CD4-positive, alpha-beta T cell treated with Interleukin-4 for 4 hours (primary cell): ENCODE measurements around the gene CYBA.

Source experiments
- DNase-seq: peaks from one replicate; pipeline ENCODE4 v3.0.0-alpha.2; 2020

The CYBA gene

DNA sequence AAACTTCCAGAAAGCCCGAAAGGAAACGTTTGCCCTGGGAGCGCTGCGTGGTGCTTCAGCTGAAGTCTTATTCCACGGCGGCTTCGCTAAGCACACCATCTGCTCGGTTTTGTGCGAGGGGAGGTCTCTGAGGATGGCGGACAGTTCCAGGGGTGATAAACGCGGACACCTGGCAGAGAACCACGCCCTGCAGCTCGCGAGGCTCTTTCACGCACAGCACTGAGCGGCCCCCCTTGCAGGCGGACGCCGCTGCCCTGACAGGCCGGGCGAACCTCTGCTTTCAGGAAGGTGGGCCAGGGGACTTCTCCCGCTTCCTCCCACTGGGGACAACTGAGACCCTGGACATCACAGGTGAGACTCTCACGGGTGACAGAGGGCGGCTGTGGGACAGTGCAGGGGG lies 8.3 kb upstream of the CYBA start:
- DNase-seq: no peak

- no peak for DNase-seq
Observed at GRCh38 chr16:88658714-88659113, 7.9 kb upstream of the CYBA start.

DNA sequence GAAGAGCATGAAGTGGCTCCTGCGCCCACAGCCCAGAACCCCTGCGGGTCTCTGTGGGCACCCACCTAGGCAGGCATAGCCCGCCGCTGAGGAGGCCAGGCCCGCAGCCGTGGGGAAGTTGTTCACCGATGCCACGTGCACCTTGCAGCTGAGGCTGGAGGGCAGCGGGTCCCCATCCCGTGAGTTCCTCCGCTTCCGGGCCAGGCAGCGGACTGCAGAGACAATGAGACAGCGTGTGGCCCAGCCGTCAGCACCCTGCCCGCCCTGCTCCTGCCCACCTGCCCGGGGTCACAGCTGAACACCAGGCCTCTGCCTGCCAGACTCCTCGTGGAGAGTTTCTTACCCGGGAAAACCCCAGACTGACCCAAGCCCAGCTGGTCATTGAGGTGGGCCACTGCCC lies 6.5 kb upstream of the CYBA start:
- no peak for DNase-seq

DNA sequence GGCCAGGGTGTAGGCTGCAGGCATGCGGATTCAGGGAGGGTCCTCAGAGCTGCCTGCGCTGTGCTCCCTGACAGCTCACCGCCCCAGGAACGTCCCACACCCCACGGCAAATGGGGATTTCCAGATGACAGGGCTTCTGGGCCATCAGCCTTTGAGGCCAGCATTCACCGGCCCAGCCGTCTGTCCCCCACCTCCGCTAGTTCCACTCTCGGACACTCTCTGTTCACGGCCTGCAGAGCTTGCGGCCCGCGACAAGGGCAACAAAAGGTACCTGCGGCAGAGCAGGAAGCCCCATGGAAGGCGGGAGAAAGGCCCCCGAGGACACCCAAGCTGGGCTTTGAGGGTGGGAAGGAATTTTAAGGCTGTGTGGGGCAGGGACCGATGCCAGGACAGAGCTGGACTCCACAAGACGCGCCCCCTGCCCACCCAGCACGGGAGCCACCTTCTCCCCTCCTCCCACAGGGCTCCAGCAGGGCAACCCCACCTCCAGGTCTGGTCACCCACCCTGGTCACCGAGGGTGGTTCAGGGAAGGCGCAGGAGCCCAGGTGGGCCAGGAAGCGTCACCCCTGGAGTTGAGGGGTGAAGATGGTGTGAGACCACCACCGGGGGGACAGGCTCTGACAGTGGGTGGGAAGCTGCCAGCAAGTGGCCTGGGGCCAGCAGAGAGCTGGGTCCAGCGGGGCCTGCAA lies 5.6 kb upstream of the CYBA start:
- DNase-seq: no peak

- no peak for DNase-seq
Observed at GRCh38 chr16:88655733-88656281, 5.0 kb upstream of the CYBA start.

DNA sequence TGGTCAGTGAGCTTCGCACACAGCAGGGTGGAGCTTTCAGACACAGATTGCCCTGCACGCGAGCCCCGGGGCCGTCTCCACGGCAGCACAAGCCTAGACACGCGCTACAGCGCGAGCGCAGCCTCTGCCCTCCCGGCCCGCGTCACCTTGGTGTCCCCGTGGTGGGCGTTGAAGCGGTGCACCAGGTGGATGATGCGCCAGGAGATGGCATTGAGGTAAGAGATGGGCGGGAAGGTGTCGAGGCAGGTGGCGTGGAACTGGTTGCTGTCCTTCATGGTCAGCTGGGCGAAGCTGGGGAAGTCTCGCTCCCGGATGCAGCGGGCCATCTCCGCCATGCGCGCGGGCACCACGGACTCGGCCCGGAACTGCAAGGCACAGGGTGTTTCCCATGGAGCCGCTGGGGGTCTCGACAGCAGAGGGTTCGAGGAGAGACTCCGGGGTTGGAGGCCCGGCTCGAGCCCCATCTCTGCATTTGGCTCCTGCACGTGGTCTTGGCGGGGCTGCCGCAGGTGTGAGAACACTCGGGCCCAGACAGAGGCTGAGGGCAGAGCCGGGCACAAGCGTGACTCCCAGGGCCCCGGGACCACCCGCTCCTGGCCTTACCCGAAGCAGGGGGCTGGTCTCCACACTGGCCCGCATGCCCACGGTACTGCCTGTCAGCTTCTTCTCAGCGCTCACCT lies 4.3 kb upstream of the CYBA start:
- DNase-seq: no peak

GRCh38 chr16:88654363-88655052 lies 3.7 kb upstream of the CYBA start:
- DNase-seq: no peak

GRCh38 chr16:88653596-88654362 lies 2.9 kb upstream of the CYBA start:
- peak; percentile 29 for DNase-seq

- no peak for DNase-seq
Observed at GRCh38 chr16:88653101-88653500, 2.2 kb upstream of the CYBA start.

GRCh38 chr16:88652762-88653063 lies 1.9 kb upstream of the CYBA start:
- DNase-seq: no peak

DNA sequence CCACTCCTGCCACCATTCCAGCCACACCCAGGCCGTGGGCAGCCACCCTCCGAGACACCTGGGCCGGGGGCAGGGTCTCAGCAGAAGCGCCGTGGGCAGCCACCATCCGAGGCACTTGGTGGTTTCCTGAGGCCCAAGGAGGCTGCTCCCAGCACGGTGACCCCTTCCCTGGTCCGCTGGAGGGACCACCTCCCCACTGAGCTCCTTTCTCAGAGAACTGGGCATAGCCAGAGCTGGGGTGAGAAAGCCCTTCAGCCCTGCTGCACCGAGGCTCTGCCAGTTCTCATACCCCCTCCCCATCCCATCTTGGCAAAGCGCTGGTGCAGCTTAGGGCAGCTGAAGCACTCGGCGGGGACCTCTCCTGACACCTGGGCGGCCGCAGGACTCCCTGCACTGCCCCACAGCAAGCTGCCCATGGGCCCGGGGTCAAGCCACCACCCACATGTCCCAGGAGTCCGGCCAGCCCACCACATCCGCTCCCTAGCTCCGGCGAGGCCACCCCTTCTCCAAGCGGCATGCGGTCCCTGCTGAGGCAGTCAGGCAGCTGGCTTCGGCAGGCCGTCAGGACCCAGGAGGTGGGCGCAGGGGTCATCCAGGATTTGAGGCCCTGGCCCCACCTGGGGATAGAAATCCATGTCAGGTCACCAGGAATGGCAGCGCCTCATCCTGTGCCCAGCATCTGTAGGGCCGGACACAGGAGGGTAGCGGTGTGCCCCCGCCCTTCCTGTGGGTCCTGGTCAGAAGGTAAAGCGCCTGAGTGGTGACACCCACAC lies 1.3 kb upstream of the CYBA start:
- no peak for DNase-seq

DNA sequence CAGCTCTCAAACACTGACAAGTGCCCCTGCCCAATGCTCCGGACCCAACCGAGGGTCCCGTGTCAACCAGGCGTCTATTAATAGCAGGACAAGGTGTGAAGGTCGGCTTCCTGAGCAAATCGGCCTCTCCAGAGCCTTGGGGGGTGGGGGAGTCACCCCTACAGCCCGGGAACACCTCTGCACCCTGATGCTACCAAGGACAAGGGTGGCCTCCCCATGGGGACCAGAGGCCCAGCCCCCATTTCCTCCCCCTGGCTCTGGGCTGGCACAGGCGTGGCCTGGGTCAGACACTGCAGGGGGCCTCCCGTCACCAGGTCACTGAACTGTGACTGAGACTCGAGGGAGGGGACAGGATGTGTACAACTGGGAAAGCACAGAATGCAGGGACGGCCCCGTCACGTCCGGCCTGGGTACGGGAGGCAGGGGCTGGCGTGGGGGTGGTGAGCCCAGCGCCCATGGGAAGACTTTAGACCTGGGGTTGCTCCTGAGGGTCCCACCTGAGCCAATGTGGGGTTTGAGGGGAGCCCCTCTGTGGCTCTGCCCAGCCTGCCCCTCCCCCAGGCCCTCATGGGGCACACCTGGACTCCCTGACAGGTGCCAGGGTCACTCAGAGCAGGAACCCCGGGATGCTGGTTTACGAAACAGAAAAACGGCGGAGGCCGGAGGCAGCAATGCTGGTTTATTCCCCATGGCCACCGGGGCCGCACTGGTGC lies 579 bp upstream of the CYBA start:
- DNase-seq: peak; percentile 73

DNA sequence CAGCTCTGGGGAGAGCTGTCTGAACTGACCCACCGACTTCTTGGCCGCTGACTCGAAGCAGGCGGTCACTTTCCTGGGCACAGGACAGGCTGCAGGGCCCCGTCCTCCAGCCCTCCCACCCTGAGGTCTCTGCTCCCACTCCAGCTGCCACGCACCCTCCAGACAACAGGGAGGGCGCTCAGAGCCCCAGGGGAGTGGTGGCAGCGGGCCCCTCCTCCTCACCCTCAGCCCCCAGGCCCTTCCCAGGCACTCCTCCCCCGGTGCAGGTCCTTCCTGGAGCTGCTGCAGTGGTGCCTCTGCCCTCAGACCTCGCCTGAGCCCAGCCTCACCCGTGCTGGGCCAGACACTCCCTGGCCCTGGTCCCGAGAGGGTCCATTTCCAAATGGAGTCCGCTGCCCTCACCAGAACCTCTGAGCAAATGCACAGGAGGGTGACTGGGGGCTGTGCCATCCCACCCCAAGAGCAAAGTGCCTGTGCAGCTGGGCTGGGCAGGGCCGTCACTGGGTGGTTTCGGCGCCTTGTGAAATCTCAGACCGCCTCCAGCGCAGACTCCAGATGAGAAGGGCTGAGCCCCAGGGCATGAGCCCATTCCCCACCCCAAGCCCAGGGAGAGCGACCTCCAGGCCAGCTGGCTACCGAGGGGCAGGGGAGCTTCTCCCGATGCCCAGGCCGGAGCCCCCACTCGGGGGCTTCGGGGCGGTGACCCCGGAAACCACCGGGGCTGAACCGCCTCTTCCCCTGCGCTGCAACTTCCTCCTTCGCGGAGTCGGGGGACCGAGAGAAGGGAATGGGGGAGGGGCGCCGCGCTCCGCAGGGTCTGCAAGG lies 717 bp downstream of the CYBA start:
- no peak for DNase-seq

DNA sequence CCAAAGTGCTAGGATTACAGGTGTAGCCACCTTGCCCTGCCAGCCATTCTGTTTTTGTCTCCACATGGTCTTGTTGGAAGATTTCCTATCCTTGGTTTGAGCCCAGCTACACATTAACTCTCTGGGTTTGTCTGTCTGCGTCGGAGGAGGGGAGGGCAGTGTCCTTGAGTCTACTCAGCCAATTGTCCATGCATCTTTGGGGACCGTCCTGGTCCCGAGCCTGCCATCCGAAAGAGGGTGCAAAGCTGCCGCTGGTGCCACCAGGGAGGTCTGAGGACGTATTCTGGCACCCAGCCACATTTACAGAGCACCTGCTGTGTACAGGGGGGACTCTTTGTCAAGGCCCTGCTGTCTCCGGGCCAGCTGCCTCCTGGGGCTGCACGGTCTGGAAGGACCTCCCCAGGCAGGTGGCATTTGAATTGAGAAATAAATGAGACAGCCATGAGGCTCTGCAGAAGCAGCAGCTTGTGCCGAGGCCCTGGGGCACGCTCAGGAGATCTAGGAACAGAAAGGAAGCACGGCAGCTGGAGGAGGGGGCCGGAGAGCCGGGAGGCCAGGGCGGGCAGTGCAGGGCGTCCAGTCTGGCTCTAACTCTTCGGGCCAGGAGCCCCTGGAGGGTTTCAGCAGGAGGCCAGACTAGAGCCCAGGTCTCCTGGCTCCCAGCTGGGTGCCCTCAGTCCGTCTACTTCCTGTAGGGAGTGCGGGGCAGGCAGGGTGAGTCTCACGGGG lies 1.5 kb downstream of the CYBA start:
- DNase-seq: no peak

DNA sequence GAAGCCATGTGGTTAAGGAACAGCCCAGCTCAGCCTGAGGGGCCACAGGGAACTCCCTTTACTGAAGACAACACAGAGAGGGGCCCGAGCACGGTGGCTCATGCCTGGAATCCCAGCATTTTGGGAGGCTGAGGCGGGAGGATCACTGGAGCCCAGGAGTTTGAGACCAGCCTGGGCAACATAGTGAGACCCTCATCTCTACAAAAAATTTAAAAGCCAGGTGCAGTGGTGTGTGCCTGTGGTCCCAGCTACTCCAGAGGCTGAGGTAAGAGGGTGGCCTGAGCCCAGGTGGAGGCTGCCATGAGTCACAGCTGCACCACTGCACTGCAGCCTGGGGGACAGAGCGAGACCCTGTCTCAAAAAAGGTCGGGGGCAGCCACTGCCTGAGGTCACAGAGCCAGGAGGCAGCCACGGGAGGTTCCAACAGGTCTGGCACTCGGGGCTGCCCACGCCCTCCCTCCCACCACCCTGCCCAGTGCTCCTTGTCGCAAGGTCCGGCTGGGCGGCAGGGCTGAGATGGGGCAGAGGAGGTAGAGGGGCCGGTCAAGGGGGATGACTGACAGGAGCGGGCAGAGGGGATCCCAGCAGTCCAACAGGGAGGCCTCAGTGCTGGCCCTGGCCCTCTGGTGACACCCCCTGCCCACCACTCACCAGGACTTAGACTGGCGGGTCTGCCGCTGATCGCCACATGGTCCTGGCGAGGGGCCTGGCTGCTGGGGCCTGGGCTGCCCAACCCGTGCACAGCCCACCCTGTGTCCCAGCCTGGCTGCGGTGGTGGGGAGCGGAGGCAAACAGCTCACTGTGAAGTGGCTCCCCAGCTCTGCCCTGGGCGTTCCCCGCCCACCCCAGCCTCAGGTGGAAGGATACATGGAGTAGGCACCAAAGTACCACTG lies 3.4 kb downstream of the CYBA start:
- no peak for DNase-seq

- DNase-seq: no peak
Observed at GRCh38 chr16:88646345-88647034, 4.4 kb downstream of the CYBA start.

DNA sequence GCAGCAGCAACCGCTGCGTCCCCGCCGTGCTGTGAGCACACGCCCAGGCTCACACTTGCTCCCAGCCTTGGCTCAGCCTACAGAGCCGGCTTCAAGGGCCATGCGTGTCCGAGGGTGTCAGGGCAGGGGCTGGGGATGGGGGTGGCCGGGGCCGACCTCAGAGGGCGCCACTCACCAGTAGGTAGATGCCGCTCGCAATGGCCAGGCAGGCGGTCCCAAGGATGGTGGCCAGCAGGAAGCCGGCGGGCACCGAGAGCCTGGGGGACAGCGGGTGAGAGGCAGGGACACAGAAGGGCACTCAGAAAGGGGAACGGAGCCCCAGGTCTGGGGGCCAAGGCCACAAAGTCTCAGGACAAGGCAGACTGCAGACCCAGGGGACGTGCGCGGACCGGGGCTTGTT lies 4.9 kb downstream of the CYBA start:
- no peak for DNase-seq

DNA sequence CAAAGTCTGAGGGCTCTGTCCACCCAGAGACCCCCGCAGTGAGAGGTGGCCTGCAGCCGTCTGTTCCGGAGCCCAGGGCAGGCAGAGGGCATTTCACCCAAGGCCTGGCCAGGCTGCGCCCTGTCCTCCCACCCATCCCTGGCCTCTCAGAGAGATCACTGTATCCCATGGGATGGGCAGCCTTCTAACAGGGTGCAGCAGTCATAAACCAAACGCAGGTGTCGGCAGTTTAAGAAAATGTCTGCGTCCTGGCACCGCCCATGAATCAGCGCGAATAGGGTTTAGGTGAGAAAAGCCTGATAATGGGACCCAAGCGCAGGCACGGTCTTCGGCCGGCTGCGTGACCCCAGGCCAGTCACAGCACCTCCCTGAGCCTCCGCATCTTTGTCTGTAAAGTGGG lies 5.4 kb downstream of the CYBA start:
- DNase-seq: no peak

DNA sequence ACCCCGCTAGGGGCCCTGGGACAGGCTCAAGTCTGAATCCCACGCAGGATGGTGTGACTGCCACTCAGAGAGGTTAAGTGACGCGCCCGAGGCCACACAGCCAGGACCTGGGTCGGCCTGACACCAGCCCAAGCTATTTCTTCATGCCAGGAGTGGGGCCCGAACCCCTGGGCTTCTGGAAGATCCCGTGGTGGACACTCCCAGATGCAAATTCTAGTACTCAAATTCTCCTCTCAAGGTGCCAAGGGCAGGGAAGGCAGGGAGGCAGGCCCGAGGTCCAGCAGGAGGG lies 7.3 kb downstream of the CYBA start:
- DNase-seq: no peak
